HL-60 (cell line): ENCODE results near the gene MRGPRF.

Experiments used
- REST ChIP-seq: IDR thresholded peaks from 2 replicates; pipeline ENCODE4 v1.6.1; 2012; ENCODE audit warnings: low read depth; ENCODE audit not compliant: insufficient replicate concordance
- SPI1 ChIP-seq: IDR thresholded peaks from 2 replicates; pipeline ENCODE4 v1.6.1; 2012; ENCODE audit warnings: low read depth, mild to moderate bottlenecking, borderline replicate concordance
- TF ChIP-seq, protein P1 (sequence below): IDR thresholded peaks from one replicate; pipeline ENCODE4 v1.5.1; 2011; ENCODE audit warnings: low read length, control low read depth, inconsistent platforms; ENCODE audit not compliant: insufficient read depth

- TF ChIP-seq REST (no peak), SPI1 (no peak)
- TF ChIP-seq, protein P1, sequence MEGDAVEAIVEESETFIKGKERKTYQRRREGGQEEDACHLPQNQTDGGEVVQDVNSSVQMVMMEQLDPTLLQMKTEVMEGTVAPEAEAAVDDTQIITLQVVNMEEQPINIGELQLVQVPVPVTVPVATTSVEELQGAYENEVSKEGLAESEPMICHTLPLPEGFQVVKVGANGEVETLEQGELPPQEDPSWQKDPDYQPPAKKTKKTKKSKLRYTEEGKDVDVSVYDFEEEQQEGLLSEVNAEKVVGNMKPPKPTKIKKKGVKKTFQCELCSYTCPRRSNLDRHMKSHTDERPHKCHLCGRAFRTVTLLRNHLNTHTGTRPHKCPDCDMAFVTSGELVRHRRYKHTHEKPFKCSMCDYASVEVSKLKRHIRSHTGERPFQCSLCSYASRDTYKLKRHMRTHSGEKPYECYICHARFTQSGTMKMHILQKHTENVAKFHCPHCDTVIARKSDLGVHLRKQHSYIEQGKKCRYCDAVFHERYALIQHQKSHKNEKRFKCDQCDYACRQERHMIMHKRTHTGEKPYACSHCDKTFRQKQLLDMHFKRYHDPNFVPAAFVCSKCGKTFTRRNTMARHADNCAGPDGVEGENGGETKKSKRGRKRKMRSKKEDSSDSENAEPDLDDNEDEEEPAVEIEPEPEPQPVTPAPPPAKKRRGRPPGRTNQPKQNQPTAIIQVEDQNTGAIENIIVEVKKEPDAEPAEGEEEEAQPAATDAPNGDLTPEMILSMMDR: no peak
Measured at GRCh38 chr11:69024509-69024908, 11.5 kb upstream of the MRGPRF start.
